NB4 (cell line): ENCODE data around the gene ITM2C.

Experiments
- TF ChIP-seq, protein P1 (sequence below): IDR thresholded peaks from one replicate; pipeline ENCODE4 v1.5.1; 2012; ENCODE audit warnings: low read depth, low read length
- TF ChIP-seq, protein P2 (sequence below): IDR thresholded peaks from 2 replicates; pipeline ENCODE4 v1.6.1; 2011; ENCODE audit warnings: low read depth, low read length

- TF ChIP-seq, protein P1, sequence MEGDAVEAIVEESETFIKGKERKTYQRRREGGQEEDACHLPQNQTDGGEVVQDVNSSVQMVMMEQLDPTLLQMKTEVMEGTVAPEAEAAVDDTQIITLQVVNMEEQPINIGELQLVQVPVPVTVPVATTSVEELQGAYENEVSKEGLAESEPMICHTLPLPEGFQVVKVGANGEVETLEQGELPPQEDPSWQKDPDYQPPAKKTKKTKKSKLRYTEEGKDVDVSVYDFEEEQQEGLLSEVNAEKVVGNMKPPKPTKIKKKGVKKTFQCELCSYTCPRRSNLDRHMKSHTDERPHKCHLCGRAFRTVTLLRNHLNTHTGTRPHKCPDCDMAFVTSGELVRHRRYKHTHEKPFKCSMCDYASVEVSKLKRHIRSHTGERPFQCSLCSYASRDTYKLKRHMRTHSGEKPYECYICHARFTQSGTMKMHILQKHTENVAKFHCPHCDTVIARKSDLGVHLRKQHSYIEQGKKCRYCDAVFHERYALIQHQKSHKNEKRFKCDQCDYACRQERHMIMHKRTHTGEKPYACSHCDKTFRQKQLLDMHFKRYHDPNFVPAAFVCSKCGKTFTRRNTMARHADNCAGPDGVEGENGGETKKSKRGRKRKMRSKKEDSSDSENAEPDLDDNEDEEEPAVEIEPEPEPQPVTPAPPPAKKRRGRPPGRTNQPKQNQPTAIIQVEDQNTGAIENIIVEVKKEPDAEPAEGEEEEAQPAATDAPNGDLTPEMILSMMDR, result no peak
- TF ChIP-seq, protein P2, sequence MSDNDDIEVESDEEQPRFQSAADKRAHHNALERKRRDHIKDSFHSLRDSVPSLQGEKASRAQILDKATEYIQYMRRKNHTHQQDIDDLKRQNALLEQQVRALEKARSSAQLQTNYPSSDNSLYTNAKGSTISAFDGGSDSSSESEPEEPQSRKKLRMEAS, result no peak
These were observed 31.8 kb downstream of the ITM2C start for GRCh38 chr2:230896346-230897115.
